GM18507 (cell line): ENCODE results near the gene FUT4.
"Not testable (repeated sequence)": the region's sequence is repeated elsewhere in the genome, so short reads cannot be mapped to it uniquely, and the experiment has no call there.

Experiments
- DNase-seq: peaks from one replicate; pipeline ENCODE4 v3.0.0; 2011; ENCODE audit warnings: low read depth; ENCODE audit not compliant: insufficient read length; ENCODE audit errors: extremely low spot score
- FAIRE-seq: peaks from 2 replicates; lab custom pipeline; 2011; peaks lifted over from hg19 to GRCh38; lab: Jason Lieb, UNC

Gene FUT4

GRCh38 chr11:94532211-94532610 is 11.5 kb upstream of the FUT4 start:
- no peak for FAIRE-seq
- no peak for DNase-seq

GRCh38 chr11:94533206-94533605 is 10.5 kb upstream of the FUT4 start:
- FAIRE-seq (no peak), DNase-seq (no peak)

GRCh38 chr11:94533696-94534630 is 9.8 kb upstream of the FUT4 start:
- no peak for DNase-seq
- peak; percentile 15 for FAIRE-seq

GRCh38 chr11:94536386-94536785 is 7.3 kb upstream of the FUT4 start:
- DNase-seq, result no peak
- no peak for FAIRE-seq

GRCh38 chr11:94537031-94537600 is 6.6 kb upstream of the FUT4 start:
- DNase-seq, result no peak
- no peak for FAIRE-seq

GRCh38 chr11:94539420-94539819 is 4.3 kb upstream of the FUT4 start:
- DNase-seq, result no peak
- FAIRE-seq, result no peak

GRCh38 chr11:94544646-94545263 is 1.0 kb downstream of the FUT4 start:
- DNase-seq (no peak), FAIRE-seq (no peak)

GRCh38 chr11:94545264-94546161 is 1.8 kb downstream of the FUT4 start:
- FAIRE-seq (no peak), DNase-seq (no peak)

- no peak for FAIRE-seq
Observed at GRCh38 chr11:94546162-94546470, 2.4 kb downstream of the FUT4 start.

GRCh38 chr11:94546886-94547285 is 3.2 kb downstream of the FUT4 start:
- no peak for DNase-seq
- FAIRE-seq, result no peak

More at GRCh38 chr11:94546162-94546470, 2.4 kb downstream of the FUT4 start:
- DNase-seq, result no peak

GRCh38 chr11:94549146-94549545 is 5.4 kb downstream of the FUT4 start:
- FAIRE-seq, result no peak
- DNase-seq, result no peak

GRCh38 chr11:94550513-94550912 is 6.8 kb downstream of the FUT4 start:
- peak; percentile 66 for FAIRE-seq
- no peak for DNase-seq

- no peak for FAIRE-seq
- no peak for DNase-seq
Observed at GRCh38 chr11:94553938-94554337, 10.2 kb downstream of the FUT4 start.

GRCh38 chr11:94555752-94556329 is 12.1 kb downstream of the FUT4 start:
- FAIRE-seq, DNase-seq: not testable (repeated sequence)

- DNase-seq, result no peak
- FAIRE-seq, result no peak
Observed at GRCh38 chr11:94557421-94557820, 13.7 kb downstream of the FUT4 start.

- no peak for FAIRE-seq
- DNase-seq, result no peak
Observed at GRCh38 chr11:94557992-94558391, 14.3 kb downstream of the FUT4 start.

- FAIRE-seq, result peak; percentile 75
- no peak for DNase-seq
Observed at GRCh38 chr11:94558468-94558867, 14.7 kb downstream of the FUT4 start.

GRCh38 chr11:94558932-94559331 is 15.2 kb downstream of the FUT4 start:
- FAIRE-seq, result no peak
- no peak for DNase-seq

- DNase-seq, result no peak
- FAIRE-seq, result no peak
Observed at GRCh38 chr11:94559361-94559760, 15.6 kb downstream of the FUT4 start.
